SK-N-SH treated with all-trans-retinoic acid at 6 μM for 48 hours (cell line): ENCODE data around the gene CEP131.

ENCODE experiments used
- BACH2 ChIP-seq: fragments of 250-450 bp; sonication (Bioruptor Pico); IDR thresholded peaks from 2 replicates; pipeline ENCODE4 v1.9.0; 2021; ENCODE audit warnings: mild to moderate bottlenecking, borderline replicate concordance
- ZNF8 ChIP-seq: fragments of 450-650 bp; formaldehyde crosslinking; IDR thresholded peaks from 2 replicates; pipeline ENCODE4 v1.5.0; 2020; ENCODE audit warnings: mild to moderate bottlenecking, moderate library complexity

DNA sequence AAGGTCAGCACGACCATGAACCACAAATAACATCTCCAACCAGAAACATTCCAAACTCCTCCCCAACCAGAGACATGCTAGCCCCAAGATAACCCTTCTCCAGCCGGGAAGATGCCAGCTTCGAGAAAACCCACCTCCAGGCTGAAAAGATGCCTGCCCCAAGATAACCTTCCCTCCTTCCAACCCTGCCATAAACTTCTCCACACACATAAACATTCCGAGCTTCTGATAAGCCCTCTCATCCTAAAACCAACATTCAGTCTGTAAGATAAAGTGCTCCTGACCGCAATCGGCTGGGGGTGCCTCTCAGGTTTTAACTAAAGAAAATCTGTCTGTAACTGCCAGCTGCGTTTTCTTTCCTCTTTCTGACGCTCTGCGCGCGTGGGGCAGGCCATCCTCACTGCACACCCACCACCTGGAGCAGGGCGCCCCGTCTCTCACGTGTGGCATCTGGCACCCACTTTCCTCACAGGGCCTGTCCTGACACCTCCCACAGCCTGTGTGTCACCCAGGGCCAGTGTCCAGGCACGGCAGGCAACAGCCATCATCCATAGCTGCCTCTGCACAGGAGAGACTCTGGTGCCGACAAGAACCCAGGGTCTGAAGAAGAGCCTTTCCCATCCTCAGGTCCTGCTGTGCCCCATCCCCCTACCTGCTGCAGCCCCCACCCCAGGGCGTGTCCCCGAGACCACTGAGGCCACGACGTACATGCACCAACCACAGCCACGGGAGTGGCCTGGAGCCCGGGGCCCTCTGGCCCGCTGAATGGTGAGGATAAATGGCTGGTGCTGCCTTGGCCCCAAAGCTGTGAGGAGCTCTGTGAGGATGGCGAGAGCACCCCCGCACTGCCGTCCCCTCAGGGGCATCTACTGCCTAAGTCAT is 12.4 kb upstream of the CEP131 start:
- no peak for TF ChIP-seq ZNF8 (CRISPR knock-in tag)
- TF ChIP-seq BACH2 (CRISPR knock-in tag): no peak
